ENCODE results near the gene PRTFDC1.
A peak's percentile ranks its signal among the peaks of the same experiment; 100 is the strongest.
"Not testable (repeated sequence)": the region's sequence is repeated elsewhere in the genome, so short reads cannot be mapped to it uniquely, and the experiment has no call there.

PRTFDC1 gene

GRCh38 chr10:24930427-24930826 lies 22.0 kb downstream of the PRTFDC1 start:
- no peak for DNase-seq (ENCODE audit: low spot score)

DNA sequence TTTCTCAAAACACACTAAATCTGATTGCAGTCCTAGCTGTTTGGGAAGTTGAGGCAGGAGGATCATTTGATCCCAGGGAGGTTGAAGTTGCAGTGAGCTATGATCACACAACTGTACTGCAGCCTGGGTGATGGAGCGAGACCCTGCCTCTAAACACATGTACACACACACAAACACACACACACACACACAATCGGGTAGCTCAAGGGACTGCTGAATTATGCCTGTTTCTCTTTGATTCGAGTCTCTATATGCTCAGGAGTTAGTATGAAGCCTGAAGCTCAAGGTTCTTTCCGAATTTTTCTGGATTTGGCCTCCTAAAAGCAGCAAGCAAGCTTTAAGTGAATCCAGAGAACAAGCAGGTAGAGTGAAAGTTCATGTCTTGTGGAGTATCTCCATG lies 22.5 kb downstream of the PRTFDC1 start:
- DNase-seq (ENCODE audit: low spot score), result no peak

GRCh38 chr10:24929056-24929544 lies 23.3 kb downstream of the PRTFDC1 start:
- DNase-seq (ENCODE audit: low spot score), result no peak

GRCh38 chr10:24928163-24928562 lies 24.2 kb downstream of the PRTFDC1 start:
- DNase-seq (ENCODE audit: low spot score), result no peak

DNA sequence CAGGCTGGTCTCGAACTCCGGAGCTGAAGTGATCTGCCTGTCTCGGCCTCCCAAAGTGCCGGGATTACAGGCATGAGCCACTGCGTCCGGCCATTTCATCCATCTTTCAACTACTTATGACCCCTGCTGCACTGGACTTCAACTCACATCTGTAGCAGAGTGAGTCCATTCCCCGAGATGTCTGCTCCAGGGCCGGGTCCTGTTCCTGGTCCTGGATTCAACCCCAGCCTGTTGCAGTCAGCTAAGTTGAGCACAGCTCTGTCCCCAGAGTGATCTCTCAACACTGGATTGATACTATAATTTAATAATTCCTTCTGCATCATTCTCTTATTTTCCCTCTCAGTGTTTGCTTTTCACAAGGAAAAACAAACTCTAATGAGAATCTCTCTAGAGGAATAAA lies 25.8 kb downstream of the PRTFDC1 start:
- no peak for DNase-seq (ENCODE audit: low spot score)

DNA sequence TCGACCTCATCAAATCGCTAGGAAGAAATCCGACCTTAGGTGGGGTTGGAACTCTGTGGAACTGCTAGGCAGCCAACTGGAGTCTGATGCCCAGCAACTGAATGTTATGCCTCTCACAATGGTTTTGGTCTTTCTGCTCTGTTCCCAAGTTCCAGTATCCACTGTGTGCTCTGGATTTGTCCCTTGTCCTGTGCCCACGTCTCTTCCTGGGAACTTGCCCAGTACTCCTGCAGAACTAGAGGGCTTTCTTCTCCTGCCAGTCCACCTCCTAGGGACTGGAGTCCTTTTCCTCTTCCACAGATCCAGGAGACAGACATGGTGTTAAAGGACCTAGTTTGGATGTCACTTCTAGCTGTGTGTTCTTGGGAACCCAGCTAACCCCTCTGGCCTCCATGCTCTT lies 26.6 kb downstream of the PRTFDC1 start:
- no peak for DNase-seq (ENCODE audit: low spot score)

DNA sequence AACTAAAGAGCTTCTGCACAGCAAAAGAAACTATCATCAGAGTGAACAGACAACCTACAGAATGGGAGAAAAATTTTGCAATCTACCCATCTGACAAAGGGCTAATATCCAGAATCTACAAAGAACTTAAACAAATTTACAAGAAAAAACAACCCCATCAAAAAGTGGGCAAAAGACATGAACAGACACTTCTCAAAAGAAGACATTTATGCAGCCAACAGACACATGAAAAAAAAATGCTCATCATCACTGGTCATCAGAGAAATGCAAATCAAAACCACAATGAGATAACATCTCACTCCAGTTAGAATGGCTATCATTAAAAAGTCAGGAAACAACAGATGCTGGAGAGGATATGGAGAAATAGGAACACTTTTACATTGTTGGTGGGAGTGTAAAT lies 27.9 kb downstream of the PRTFDC1 start:
- DNase-seq (ENCODE audit: low spot score), result not testable (repeated sequence)

- DNase-seq (ENCODE audit: low spot score), result not testable (repeated sequence)
Measured at GRCh38 chr10:24922222-24922868, 30.1 kb downstream of the PRTFDC1 start.

GRCh38 chr10:24920907-24921881 lies 31.2 kb downstream of the PRTFDC1 start:
- DNase-seq (ENCODE audit: low spot score), result peak; percentile 52

GRCh38 chr10:24920192-24920591 lies 32.2 kb downstream of the PRTFDC1 start:
- not testable (repeated sequence) for DNase-seq (ENCODE audit: low spot score)

GRCh38 chr10:24919629-24920028 lies 32.8 kb downstream of the PRTFDC1 start:
- DNase-seq (ENCODE audit: low spot score), result not testable (repeated sequence)

GRCh38 chr10:24917979-24918378 lies 34.4 kb downstream of the PRTFDC1 start:
- no peak for DNase-seq (ENCODE audit: low spot score)

DNA sequence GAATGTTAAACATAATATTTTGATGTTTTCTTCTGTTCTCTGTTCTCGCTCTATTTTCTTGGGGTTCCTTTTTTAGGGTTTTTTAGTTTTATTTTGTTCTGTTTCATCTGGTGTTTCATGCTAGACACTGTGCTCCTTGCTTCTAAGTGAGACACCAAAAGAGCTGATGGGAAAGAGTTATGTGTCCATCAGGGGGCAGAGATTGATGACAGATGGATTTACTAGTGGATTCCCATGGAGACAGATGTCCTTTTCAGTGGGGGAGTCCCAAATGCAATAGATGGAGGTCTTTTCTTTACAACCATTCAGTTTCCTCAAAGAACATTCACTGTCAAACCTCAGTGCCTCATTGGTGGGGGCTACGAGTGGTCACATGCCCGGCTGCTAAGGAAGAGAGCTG lies 34.9 kb downstream of the PRTFDC1 start:
- DNase-seq (ENCODE audit: low spot score), result no peak

DNA sequence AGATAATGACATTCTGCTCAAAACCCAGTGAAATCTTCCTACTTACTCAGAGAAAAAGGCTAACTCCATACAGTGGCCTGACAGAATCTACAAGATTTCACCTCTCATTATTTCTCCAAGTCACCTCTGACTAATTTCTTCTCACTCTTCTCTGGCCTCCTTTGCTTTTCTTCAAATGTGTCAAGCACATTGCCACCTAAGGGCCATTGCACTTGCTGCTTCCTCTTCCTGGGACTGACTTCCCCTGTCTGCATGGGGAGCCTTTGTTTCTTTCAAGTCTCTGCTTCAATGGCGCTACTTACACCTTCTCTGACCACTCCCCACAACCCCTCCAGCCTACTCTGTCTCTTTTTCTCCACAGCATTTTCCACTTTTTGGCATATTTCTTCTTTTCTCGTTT lies 36.0 kb downstream of the PRTFDC1 start:
- no peak for DNase-seq (ENCODE audit: low spot score)

- no peak for DNase-seq (ENCODE audit: low spot score)
Measured at GRCh38 chr10:24915304-24915703, 37.1 kb downstream of the PRTFDC1 start.

DNA sequence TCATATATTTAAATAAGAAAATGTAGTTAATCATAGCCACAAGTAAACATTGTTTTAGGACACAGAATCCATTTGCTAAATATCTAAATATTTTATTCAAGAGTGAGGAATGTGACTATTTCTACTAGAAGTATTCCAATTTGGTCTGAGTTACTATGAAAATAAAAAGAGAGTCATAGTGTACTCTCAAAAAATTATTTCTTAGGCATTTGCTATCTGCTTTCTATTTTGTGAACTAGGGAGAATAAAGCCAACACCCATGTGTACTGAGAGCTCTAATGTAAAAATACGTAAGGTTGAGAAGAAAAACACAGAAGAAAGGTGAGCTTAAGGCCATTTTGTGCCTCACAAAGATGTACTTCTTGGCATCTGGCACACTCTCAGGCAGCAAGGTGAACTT lies 38.3 kb downstream of the PRTFDC1 start:
- no peak for DNase-seq (ENCODE audit: low spot score)

GRCh38 chr10:24912215-24912614 lies 40.2 kb downstream of the PRTFDC1 start:
- DNase-seq (ENCODE audit: low spot score), result no peak

GRCh38 chr10:24911029-24911428 lies 41.4 kb downstream of the PRTFDC1 start:
- DNase-seq (ENCODE audit: low spot score), result no peak

DNA sequence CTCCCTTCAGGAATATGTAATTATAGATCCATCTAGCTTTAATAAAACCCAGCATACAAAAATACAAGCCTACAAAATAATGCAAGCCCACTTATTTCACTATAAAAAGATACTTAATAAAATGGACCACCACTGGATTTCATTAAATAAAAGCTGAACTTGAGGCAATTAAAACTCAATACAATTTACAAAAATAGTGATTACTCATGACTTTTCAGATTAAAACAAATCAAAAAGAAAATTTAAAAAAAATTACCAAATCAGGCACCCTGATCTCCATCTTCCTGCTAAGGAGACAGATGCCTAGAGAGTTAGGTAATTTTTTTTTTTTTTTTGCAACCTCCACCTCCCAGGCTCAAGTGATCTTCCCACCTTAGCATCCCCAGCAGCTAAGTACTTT lies 41.8 kb downstream of the PRTFDC1 start:
- no peak for DNase-seq (ENCODE audit: low spot score)

- no peak for DNase-seq (ENCODE audit: low spot score)
Measured at GRCh38 chr10:24908793-24909423, 43.5 kb downstream of the PRTFDC1 start.

GRCh38 chr10:24907956-24908355 lies 44.5 kb downstream of the PRTFDC1 start:
- no peak for DNase-seq (ENCODE audit: low spot score)

- no peak for DNase-seq (ENCODE audit: low spot score)
Measured at GRCh38 chr10:24906372-24906771, 46.0 kb downstream of the PRTFDC1 start.

DNA sequence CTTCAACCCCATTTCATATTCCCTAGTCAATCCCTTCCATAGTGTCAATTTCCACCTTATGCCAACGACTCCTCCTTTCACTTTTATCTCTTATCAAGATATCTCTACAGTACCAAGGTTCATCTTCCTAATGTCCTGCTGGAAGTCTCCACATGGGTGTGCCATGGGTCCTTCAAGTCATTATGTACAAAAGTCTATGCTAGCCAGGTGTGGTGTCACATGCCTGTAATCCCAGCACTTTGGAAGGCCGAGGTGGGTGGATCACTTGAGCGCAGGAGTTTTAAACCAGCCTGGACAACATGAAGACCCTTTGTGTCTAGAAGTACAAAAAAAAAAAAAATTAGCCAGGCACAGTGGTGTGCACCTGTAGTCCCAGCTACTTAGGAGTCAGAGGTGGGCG lies 47.6 kb downstream of the PRTFDC1 start:
- no peak for DNase-seq (ENCODE audit: low spot score)
